ENCODE data around the gene STAT5B.
"Not testable (repeated sequence)": the region's sequence is repeated elsewhere in the genome, so short reads cannot be mapped to it uniquely, and the experiment has no call there.

STAT5B gene

DNA sequence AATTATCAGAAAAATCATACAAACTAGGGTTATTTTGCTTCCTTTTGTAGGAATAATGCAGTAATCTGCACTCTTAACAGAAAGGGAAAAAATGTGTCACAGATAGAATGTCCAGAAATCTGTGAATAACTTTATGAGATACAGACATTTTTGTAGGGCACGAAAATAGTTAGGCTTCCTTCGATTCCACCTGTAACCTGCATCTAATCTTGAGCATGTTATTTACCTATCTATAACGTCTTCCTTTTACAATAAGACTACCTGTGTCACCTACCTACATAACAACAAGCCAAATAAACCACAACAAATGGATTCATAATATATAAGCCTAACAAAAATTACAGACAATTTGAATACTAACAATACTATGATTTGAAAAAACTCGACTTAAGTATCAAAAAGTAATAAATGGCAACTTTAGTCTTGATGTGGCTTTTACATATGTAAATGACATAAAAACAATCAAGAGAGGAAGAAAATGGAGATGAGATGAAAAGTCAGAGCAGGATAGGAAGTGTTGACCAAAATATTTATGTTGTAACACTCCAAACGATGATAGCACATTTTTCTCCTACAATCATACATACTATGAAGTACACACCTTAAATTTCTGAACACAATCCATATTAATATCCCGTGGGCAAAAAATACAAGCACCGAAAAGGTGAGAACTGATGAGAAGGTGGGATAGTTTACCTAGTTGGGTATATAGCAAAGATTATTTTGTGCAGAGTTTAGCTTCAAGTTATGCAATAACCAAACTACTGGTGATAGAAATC lies 2.5 kb downstream of the STAT5B start:
- Histone ChIP-seq H3K9me3 (no peaks in the 10 kb centered on the region), H3K36me3 (replicated peaks) (no peaks in the 10 kb centered on the region), H3K27me3 (ENCODE audit: low read depth) (no peaks in the 10 kb centered on the region), H3K4me3 (no peak overlapping the region), H3K4me1 (peaks cover 15% of the 10 kb centered on the region)
- no peak for DNase-seq (ENCODE audit: low spot score in 2 of 2)
- in situ Hi-C loops (cut with MboI; ENCODE audit: low sequenced_read_pairs) = no loop called here

DNA sequence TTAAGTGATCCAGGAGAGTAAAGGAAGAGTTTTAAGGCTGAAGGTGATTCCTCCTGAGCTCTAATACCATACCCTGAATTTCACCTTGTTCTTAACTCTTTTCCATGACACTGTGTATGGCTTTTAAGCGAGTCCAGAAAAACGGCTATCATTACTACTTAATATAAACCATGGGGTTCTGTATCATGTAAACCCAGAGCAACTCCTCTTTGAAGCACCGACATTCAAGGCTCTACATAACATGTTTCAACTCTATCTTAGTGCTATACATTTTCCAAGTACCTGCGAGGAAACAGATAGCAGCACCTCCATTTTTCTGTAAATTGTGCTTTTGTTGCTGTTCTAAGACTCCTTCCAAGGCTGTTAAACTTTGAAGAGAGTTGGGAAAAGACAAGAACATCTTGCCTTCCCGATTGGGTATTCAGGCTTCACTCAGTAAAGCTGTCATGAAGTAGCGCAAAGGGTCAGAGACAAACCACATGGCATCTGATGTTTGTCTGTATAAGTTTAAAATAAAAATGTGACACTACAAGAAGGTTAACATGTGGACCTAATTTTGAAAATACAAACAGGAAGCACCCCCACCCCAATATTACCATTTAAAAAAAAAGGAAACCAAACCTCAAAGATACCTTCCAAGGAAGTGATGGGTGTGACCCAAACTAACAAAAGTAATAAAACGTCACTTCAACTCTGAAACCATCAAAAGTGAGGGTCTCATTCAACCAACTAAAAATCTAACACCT lies 3.9 kb downstream of the STAT5B start:
- Histone ChIP-seq H3K36me3 (replicated peaks) (no peaks in the 10 kb centered on the region), H3K4me1 (peaks cover 15% of the 10 kb centered on the region), H3K4me3 (no peak overlapping the region), H3K9me3 (no peaks in the 10 kb centered on the region), H3K27me3 (ENCODE audit: low read depth) (no peaks in the 10 kb centered on the region)
- in situ Hi-C loops (cut with MboI; ENCODE audit: low sequenced_read_pairs) = no loop called here
- DNase-seq (ENCODE audit: low spot score in 2 of 2) = no peak

DNA sequence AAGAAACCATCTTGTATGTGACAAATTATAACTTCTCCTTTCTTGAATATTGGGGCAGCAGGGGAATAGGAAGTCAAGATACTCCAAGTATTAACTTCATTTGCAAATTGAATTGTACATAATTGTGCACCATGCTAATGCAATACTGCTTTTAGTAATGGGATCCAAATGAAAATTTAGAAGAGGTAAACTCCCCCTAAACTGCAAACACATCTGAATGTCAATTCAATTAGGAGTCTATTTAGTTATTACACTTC lies 4.5 kb downstream of the STAT5B start:
- DNase-seq (ENCODE audit: low spot score in 2 of 2) = no peak
- H3K4me3 ChIP-seq = no peak overlapping the region
- H3K4me1 ChIP-seq = peaks cover 12% of the 10 kb centered on the region
- no peaks in the 10 kb centered on the region for H3K27me3 ChIP-seq (ENCODE audit: low read depth)
- in situ Hi-C loops (cut with MboI; ENCODE audit: low sequenced_read_pairs) = no loop called here
- no peaks in the 10 kb centered on the region for H3K36me3 ChIP-seq (replicated peaks)
- no peaks in the 10 kb centered on the region for H3K9me3 ChIP-seq

DNA sequence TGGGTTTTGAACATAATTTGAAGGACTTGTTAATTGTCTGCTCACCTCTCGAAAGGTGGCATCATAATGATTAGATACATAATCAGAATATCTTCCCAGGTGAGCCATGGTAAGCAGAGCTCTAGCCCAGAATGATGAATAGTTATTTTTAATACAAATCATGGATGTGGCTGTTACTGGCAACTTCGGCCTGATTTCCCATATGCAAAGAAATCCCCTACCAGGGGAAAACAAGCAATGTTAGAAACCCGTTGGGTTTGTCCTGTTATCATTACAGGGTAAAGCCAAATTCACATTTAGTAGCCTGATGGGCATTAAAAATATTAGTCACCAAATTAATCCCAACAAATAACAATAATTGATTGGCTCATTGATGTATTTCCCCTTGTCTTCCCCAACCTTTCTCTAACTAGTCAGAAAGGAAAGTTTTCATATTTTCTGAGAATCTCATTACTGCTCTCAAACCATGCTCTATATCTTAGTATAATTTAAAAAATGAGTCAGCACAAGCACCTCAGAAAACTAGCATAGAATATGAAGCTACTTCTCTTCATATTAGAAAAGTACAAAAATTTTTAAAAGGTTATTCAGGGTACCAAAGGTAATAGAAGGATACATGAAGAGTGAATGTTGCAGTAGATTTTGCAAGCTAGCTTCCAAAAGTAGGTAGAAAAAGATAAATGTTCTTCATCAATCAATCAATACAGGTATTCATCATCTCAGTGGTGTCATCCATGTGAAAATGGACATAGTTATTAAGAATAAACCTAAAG lies 5.0 kb downstream of the STAT5B start:
- Histone ChIP-seq H3K9me3 (no peaks in the 10 kb centered on the region), H3K36me3 (replicated peaks) (no peaks in the 10 kb centered on the region), H3K4me3 (no peak overlapping the region), H3K4me1 (peaks cover 10% of the 10 kb centered on the region), H3K27me3 (ENCODE audit: low read depth) (no peaks in the 10 kb centered on the region)
- no peak for DNase-seq (ENCODE audit: low spot score in 2 of 2)
- in situ Hi-C loops (cut with MboI; ENCODE audit: low sequenced_read_pairs) = no loop called here

DNA sequence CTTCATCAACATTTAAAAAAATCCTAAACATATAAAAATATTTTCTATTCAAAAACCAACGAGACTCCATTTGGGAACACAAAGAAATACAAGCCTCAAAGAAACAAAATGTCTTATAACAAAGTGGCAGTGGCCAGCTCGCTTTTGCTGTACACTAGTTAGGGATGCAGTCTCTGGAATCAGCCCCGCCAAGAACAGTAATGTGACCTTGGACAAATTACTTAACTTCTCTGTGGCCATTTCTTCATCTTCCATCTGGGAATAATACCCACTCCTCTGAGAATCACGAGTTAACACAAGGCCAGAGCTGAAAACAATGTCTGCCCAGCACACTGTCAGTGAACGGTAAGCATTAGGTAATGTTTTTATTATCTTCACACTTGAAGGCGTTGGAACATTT lies 5.6 kb downstream of the STAT5B start:
- Histone ChIP-seq H3K27me3 (ENCODE audit: low read depth) (no peaks in the 10 kb centered on the region), H3K9me3 (no peaks in the 10 kb centered on the region), H3K4me3 (no peak overlapping the region), H3K4me1 (peaks cover 10% of the 10 kb centered on the region), H3K36me3 (replicated peaks) (no peaks in the 10 kb centered on the region)
- in situ Hi-C loops (cut with MboI; ENCODE audit: low sequenced_read_pairs) = no loop called here
- no peak for DNase-seq (ENCODE audit: low spot score in 2 of 2)

DNA sequence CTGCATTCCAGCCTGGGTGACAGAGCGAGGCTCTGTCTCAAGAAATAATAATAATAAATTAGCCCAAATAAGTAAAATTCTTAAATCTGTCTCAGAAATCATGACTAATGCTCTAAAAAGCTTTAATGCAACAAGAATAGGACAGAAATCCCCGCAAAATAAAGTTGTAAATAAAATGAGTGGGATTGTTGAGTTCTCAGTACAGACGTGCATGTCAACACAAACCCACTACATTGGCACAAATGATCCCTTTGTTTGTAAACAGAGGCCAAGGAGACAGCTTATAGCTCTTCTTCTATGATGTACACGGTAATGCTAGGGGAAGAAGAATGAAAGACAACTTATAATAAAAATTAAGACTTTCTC lies 6.0 kb downstream of the STAT5B start:
- Histone ChIP-seq H3K9me3 (no peaks in the 10 kb centered on the region), H3K4me3 (no peak overlapping the region), H3K36me3 (replicated peaks) (no peaks in the 10 kb centered on the region), H3K27me3 (ENCODE audit: low read depth) (no peaks in the 10 kb centered on the region), H3K4me1 (peaks cover 9% of the 10 kb centered on the region)
- in situ Hi-C loops (cut with MboI; ENCODE audit: low sequenced_read_pairs) = no loop called here
- DNase-seq (ENCODE audit: low spot score in 2 of 2) = no peak

DNA sequence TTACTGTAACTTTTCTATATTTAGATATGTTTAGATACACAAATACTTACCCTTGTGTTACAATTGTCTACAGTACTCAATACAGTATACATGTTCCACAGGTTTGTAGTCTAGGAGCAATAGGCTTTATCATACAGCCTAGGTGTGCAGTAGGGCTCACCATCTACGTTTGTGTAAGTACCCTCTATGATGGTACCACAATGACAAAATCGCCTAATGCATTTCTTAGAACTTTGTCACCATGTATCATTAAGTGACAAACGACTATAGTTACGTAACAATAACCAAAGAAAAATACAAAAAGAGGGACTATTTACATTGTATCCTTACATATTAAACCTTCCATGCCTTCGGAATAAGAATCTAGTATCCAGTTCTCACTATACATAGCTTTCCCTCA lies 8.0 kb downstream of the STAT5B start:
- no peaks in the 10 kb centered on the region for H3K27me3 ChIP-seq (ENCODE audit: low read depth)
- no peak overlapping the region for H3K4me3 ChIP-seq
- DNase-seq (ENCODE audit: low spot score in 2 of 2) = no peak
- no peaks in the 10 kb centered on the region for H3K4me1 ChIP-seq
- no peaks in the 10 kb centered on the region for H3K9me3 ChIP-seq
- in situ Hi-C loops (cut with MboI; ENCODE audit: low sequenced_read_pairs) = no loop called here
- no peaks in the 10 kb centered on the region for H3K36me3 ChIP-seq (replicated peaks)

DNA sequence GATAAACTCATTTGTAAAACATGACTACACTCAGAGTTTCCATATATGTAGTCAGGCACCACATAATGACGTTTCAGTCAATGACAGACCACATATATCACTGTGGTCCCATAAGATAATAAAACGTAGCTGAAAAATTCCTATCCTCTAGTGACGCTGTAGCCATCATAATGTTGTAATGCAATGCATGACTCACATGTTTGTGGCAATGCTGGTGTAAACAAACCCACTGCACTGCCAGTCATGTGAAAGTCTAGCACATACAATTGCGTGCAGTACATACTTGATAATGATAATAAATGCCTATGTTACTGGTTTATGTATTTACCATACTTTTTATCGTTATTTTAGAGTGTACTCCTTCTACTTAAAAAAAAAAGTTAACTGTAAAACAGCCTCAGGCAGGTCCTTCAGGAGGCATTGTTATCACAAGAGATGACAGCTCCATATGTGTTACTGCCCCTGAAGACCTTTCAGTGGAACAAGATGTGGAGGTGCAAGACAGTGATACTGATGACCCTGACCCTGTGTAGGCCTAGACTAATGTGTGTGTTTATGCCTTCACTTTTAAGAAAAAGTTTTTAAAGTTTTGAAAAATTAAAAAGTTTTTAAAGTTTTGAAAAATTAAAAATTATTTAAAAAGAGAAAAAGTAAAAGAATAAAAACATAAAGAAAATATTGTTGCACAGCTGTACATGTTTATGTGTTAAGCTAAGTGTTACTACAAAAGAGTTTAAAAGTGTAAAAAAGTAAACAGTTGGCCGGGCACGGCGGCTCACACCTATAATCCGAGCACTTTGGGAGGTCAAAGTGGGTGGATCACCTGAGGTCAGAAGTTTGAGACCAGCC lies 9.0 kb downstream of the STAT5B start:
- H3K9me3 ChIP-seq = no peaks in the 10 kb centered on the region
- in situ Hi-C loops (cut with MboI; ENCODE audit: low sequenced_read_pairs) = no loop called here
- no peaks in the 10 kb centered on the region for H3K27me3 ChIP-seq (ENCODE audit: low read depth)
- H3K4me1 ChIP-seq = no peaks in the 10 kb centered on the region
- no peak for DNase-seq (ENCODE audit: low spot score in 2 of 2)
- no peak overlapping the region for H3K4me3 ChIP-seq
- no peaks in the 10 kb centered on the region for H3K36me3 ChIP-seq (replicated peaks)

DNA sequence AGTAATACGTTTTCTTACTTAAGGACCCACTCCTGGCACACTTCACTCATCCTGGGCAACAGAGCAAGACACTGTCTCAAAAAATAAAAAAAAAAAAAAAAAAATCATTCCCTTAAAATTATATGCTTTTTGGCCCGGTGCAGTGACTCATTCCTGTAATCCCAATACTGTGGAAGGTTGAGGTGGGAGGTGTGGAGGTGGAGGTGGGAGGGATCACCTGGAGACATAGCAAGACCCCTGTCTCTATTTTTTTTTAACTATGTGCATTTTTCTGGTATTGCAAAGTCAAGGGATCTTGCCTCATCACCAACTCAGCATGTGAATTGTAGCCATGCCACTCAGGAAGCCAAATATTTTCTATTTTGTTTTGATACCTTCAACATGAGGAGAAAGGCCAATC lies 9.7 kb downstream of the STAT5B start:
- in situ Hi-C loops (cut with MboI; ENCODE audit: low sequenced_read_pairs) = no loop called here
- Histone ChIP-seq H3K27me3 (ENCODE audit: low read depth) (no peaks in the 10 kb centered on the region), H3K4me3 (no peak overlapping the region), H3K36me3 (replicated peaks) (no peaks in the 10 kb centered on the region), H3K4me1 (no peaks in the 10 kb centered on the region), H3K9me3 (no peaks in the 10 kb centered on the region)
- no peak for DNase-seq (ENCODE audit: low spot score in 2 of 2)

DNA sequence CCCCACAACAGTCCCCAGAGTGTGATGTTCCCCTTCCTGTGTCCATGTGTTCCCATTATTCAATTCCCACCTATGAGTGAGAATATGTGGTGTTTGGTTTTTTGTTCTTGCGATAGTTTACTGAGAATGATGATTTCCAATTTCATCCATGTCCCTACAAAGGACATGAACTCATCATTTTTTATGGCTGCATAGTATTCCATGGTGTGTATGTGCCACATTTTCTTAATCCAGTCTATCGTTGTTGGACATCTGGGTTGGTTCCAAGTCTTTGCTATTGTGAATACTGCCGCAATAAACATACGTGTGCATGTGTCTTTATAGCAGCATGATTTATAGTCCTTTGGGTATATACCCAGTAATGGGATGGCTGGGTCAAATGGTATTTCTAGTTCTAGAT lies 11.8 kb downstream of the STAT5B start:
- H3K27me3 ChIP-seq (ENCODE audit: low read depth); H3K4me1 ChIP-seq; H3K9me3 ChIP-seq; DNase-seq (ENCODE audit: low spot score in 2 of 2); H3K4me3 ChIP-seq; H3K36me3 ChIP-seq (replicated peaks); in situ Hi-C loops (cut with MboI; ENCODE audit: low sequenced_read_pairs): not testable (repeated sequence)

DNA sequence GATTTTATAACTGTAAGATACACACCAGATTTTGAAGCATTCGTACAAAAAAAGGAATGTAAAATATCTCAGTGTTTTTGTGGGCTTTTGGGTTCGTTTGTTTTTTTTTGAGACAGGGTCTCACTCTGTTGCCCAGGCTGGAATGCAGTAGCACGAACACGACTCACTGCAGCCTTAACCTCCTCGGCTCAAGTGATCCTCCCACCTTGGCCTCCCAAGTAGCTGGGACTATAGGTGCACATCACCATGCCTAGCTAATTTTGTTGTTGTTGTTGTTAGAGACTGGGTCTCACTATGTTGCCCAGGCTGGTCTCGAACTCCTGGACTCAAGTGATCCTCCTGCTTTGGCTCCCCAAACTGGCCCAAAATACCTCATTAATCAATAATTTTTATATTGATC lies 15.9 kb downstream of the STAT5B start:
- no peaks in the 10 kb centered on the region for H3K9me3 ChIP-seq
- no peak overlapping the region for H3K4me3 ChIP-seq
- no peak for DNase-seq (ENCODE audit: low spot score in 2 of 2)
- no peaks in the 10 kb centered on the region for H3K36me3 ChIP-seq (replicated peaks)
- H3K27me3 ChIP-seq (ENCODE audit: low read depth) = no peaks in the 10 kb centered on the region
- H3K4me1 ChIP-seq = peaks cover 19% of the 10 kb centered on the region
- in situ Hi-C loops (cut with MboI; ENCODE audit: low sequenced_read_pairs) = no loop called here

DNA sequence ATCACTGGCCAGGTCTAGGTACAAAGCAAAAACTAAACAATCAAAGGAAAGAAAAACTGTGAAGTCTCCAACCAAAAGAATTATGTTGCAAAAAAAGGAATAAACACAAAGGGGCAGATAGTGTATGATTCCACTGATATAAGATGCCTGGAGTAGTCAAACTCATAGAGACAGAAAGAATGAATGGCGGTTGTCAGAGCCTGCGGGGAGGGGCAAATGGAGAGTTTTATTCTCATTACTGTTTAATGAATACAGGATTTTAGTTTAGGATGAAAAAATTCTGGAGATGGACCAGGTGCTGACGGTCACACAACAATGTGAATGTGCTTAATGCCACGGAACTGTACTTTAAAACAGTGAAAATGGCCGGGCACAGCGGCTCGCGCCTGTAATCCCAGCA lies 20.7 kb downstream of the STAT5B start:
- H3K36me3 ChIP-seq (replicated peaks) = no peaks in the 10 kb centered on the region
- H3K27me3 ChIP-seq (ENCODE audit: low read depth) = no peaks in the 10 kb centered on the region
- H3K9me3 ChIP-seq = no peaks in the 10 kb centered on the region
- in situ Hi-C loops (cut with MboI; ENCODE audit: low sequenced_read_pairs) = no loop called here
- H3K4me3 ChIP-seq = no peak overlapping the region
- DNase-seq (ENCODE audit: low spot score in 2 of 2) = no peak
- peaks cover 26% of the 10 kb centered on the region for H3K4me1 ChIP-seq

DNA sequence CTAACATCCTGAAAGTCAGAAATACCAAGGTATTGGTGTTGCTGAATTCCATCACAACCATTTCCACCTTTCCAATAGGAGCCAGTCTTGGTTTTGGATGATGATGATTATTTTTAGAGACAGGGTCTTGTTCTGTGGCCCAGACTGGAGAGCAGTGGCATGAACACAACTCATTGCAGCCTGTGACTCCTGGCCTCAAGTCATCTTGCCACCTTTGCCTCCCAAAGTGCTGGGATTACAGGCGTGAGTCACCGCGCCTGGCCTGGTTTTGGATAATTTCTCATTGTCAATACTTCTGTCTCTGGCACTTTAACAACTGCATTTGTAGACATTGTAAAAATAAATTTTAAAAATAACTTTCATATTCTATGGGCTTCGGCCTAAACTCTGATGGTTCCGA lies 22.6 kb downstream of the STAT5B start:
- no peak for DNase-seq (ENCODE audit: low spot score in 2 of 2)
- Histone ChIP-seq H3K9me3 (no peaks in the 10 kb centered on the region), H3K4me3 (no peak overlapping the region), H3K4me1 (peaks cover 26% of the 10 kb centered on the region), H3K36me3 (replicated peaks) (no peaks in the 10 kb centered on the region), H3K27me3 (ENCODE audit: low read depth) (no peaks in the 10 kb centered on the region)
- in situ Hi-C loops (cut with MboI; ENCODE audit: low sequenced_read_pairs) = no loop called here
